ENCODE data around the gene DENND1A.

Gene DENND1A

GRCh38 chr9:123865226-123866000 is 64.5 kb downstream of the DENND1A start:
- DNase-seq (ENCODE audit: low read depth in 2 of 2) = no peak
- TF ChIP-seq CTCF (IDR thresholded peaks at IDR 0.05; ENCODE audit: low read depth, low read length) = no peak
- H3K4me3 ChIP-seq (replicated peaks in 1 of 2; ENCODE audit: low read depth in 2 of 2, low read length in 2 of 2) = no peak overlapping the region

- no peak for DNase-seq (ENCODE audit: low read depth in 2 of 2)
- H3K4me3 ChIP-seq (replicated peaks in 1 of 2; ENCODE audit: low read depth in 2 of 2, low read length in 2 of 2) = no peak overlapping the region
- TF ChIP-seq CTCF (IDR thresholded peaks at IDR 0.05; ENCODE audit: low read depth, low read length) = no peak
Measured at GRCh38 chr9:123864251-123864650, 65.7 kb downstream of the DENND1A start.

- DNase-seq (ENCODE audit: low read depth in 2 of 2) = peak; percentile 69 to 87
- TF ChIP-seq CTCF (IDR thresholded peaks at IDR 0.05; ENCODE audit: low read depth, low read length) = no peak
- H3K4me3 ChIP-seq (replicated peaks in 1 of 2; ENCODE audit: low read depth in 2 of 2, low read length in 2 of 2) = no peak overlapping the region
Measured at GRCh38 chr9:123863164-123863855, 66.6 kb downstream of the DENND1A start.

- DNase-seq (ENCODE audit: low read depth in 2 of 2) = no peak
- no peak overlapping the region for H3K4me3 ChIP-seq (replicated peaks in 1 of 2; ENCODE audit: low read depth in 2 of 2, low read length in 2 of 2)
- TF ChIP-seq CTCF (IDR thresholded peaks at IDR 0.05; ENCODE audit: low read depth, low read length) = no peak
Measured at GRCh38 chr9:123861756-123862120, 68.2 kb downstream of the DENND1A start.

- no peak for DNase-seq (ENCODE audit: low read depth in 2 of 2)
- no peak for TF ChIP-seq CTCF (IDR thresholded peaks at IDR 0.05; ENCODE audit: low read depth, low read length)
- H3K4me3 ChIP-seq (replicated peaks in 1 of 2; ENCODE audit: low read depth in 2 of 2, low read length in 2 of 2) = no peak overlapping the region
Measured at GRCh38 chr9:123861086-123861755, 68.7 kb downstream of the DENND1A start.

GRCh38 chr9:123860603-123861002 is 69.3 kb downstream of the DENND1A start:
- H3K4me3 ChIP-seq (replicated peaks in 1 of 2; ENCODE audit: low read depth in 2 of 2, low read length in 2 of 2) = no peak overlapping the region
- TF ChIP-seq CTCF (IDR thresholded peaks at IDR 0.05; ENCODE audit: low read depth, low read length) = no peak
- DNase-seq (ENCODE audit: low read depth in 2 of 2) = no peak
